HG03460 (cell line): ENCODE data around the gene CDK11A.
A peak's percentile ranks its signal among the peaks of the same experiment; 100 is the strongest.
"Not testable (repeated sequence)": the region's sequence is repeated elsewhere in the genome, so short reads cannot be mapped to it uniquely, and the experiment has no call there.

ENCODE experiments used
- ATAC-seq: cut with Tn5 transposase; IDR thresholded peaks from one replicate; pipeline ENCODE4 v1.9.1; 2021; ENCODE audit not compliant: unreplicated experiment

The CDK11A gene

DNA sequence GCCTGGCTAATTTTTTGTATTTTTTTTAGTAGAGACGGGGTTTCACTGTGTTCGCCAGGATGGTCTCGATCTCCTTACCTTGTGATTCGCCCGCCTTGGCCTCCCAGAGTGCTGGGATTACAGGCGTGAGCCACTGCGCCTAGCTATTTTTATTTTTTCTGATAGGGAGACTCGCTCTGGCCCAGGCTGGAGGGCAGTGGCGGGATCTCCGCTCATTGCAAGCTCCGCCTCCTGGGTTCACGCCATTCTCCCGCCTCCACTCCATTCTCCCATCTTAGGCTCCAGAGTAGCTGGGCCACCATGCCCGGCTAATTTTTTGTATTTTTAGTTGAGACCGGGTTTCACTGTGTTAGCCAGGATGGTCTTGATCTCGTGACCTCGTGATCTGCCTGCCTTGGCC, 1.9 kb upstream of the CDK11A start:
- not testable (repeated sequence) for ATAC-seq

GRCh38 chr1:1721201-1721600, 3.0 kb downstream of the CDK11A start:
- no peak for ATAC-seq

DNA sequence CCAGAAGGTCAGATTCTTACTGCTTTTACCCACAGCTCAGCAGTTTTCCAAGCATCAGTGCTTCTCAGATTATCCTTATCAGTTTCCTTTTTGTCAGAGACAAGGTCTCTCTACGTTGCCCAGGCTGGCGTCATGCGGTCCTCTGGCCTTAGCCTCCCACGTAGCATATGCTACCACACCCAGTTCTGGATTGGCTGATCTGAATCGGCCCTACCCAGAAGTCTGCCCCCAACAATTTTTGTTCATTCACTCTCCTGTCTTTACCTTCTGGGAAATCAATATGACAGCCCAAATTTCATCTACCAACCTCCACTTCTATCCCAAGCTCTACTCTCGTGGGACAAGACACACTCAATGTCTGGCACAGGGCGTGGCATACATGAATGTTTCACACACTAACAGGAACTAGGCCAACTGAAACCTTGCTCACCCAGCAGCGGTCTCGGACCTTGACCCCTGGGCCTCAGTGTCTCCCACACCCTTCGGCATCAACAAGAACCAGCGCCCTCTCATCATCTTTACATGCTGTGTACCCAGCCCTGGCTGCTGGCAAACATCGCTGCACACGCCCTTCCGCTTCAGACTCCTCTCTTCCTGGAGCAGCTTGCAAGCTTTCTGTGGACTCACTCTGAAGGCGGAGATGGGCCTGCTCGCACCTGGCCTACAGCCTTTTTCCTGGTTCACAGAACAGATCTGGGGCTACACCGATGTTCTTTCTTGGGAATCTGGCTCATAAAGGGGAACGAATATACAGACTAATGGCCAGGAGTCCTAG, 8.9 kb downstream of the CDK11A start:
- not testable (repeated sequence) for ATAC-seq

DNA sequence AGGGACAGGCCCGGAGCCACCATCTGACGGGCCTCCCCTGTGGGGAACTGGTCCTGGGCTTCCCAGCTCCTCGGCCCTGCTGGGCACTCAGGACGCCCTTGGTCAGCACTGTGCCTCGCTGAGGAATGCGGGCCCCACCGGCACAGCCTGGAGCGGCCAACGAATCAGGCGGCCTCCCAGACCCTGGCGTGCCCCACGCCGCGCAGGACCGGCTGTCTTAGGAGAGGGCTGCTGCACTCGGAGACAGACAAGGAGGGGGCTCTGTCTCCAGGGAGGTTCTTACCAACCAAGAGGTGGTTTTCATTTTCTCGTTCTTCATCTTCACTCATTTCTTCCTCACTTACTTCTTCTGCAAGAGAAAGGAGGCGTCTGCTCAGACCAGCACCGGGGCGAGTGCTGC, 16.3 kb downstream of the CDK11A start:
- ATAC-seq = not testable (repeated sequence)

GRCh38 chr1:1707241-1707640, 16.9 kb downstream of the CDK11A start:
- not testable (repeated sequence) for ATAC-seq

DNA sequence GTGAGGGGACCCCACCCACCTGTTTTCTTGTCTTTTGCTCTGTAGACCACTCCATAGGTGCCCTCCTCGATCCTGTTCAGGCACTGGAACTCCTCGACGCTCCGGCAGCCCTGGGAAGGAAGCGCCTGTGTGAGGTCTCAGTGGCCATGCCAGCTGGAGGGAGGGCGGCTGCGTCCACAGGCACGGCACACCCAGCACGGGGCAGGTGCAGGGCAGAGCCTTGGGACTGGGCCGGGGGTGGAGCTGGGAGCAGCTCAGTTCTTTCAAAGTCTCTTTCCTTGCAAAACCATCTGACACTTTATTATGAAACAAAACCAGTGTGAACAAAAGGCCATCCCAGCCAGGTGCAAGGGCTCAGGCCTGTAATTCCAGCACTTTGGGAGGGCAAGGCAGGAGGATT, 18.5 kb downstream of the CDK11A start:
- not testable (repeated sequence) for ATAC-seq

DNA sequence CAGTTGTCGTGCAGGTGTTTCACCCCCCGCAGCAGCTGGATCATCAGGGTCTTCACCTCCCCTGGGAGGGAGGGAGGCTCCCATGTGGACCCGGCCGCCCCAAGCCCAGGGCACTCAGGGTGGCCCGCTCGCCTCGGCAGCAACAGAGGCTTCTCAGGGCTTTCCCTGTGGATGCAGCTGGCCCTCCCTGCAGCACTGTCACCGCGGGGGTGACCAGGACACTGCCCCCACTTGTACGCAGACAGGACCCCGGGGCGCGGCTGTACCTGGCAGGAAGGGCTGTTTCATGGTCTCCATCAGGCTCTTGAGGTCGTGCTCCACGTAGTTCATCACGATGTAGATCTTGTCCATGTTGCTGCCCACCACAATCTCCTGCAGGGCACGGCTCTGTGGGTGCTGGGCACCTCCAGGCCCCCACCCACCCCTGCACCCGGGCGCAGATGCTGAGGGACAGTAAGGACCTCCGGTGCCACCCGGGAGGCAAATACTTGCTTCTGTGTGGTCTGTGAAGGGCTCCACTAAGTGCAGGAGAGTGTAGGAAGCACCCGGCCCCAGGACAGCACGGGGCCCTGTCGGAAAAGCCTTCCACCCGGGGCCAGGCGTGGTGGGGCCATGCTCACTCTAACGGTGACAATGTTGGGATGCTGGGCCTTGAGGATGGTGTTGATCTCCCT, 19.7 kb downstream of the CDK11A start:
- not testable (repeated sequence) for ATAC-seq

DNA sequence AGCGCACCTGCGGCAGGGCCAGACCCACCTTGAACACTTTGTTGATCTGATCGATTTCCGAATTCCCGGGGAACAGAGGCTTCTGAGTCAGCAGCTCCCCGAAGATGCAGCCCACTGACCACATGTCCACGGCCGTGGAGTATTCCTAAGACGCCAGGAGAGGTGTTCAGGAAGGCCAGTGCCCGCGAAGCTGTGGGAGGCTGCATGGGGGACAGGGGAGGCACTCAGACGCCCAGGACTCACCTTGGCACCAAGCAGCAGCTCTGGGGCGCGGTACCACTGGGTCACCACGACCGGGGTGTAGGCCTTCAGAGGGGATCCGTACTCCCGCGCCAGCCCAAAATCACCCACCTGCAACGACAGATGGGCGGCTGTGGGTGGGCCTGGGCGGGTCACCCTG, 20.4 kb downstream of the CDK11A start:
- ATAC-seq = no peak

- ATAC-seq = not testable (repeated sequence)
These were observed 21.7 kb downstream of the CDK11A start for GRCh38 chr1:1702506-1702905.

GRCh38 chr1:1700557-1700956, 23.6 kb downstream of the CDK11A start:
- not testable (repeated sequence) for ATAC-seq

DNA sequence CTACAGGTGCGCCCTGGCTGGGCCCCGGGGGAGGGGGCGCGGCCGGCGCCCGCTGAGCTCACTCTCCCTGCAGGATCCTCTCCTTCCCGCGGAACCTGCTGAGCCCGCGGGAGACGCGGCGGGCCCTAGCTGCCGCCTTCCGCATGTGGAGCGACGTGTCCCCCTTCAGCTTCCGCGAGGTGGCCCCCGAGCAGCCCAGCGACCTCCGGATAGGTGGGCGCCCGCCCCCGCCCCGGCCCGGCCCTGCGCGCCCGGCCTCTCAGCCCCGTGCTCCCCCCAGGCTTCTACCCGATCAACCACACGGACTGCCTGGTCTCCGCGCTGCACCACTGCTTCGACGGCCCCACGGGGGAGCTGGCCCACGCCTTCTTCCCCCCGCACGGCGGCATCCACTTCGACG, 24.1 kb downstream of the CDK11A start:
- not testable (repeated sequence) for ATAC-seq

GRCh38 chr1:1699061-1699460, 25.1 kb downstream of the CDK11A start:
- ATAC-seq = not testable (repeated sequence)

GRCh38 chr1:1697358-1698183, 26.6 kb downstream of the CDK11A start:
- not testable (repeated sequence) for ATAC-seq

DNA sequence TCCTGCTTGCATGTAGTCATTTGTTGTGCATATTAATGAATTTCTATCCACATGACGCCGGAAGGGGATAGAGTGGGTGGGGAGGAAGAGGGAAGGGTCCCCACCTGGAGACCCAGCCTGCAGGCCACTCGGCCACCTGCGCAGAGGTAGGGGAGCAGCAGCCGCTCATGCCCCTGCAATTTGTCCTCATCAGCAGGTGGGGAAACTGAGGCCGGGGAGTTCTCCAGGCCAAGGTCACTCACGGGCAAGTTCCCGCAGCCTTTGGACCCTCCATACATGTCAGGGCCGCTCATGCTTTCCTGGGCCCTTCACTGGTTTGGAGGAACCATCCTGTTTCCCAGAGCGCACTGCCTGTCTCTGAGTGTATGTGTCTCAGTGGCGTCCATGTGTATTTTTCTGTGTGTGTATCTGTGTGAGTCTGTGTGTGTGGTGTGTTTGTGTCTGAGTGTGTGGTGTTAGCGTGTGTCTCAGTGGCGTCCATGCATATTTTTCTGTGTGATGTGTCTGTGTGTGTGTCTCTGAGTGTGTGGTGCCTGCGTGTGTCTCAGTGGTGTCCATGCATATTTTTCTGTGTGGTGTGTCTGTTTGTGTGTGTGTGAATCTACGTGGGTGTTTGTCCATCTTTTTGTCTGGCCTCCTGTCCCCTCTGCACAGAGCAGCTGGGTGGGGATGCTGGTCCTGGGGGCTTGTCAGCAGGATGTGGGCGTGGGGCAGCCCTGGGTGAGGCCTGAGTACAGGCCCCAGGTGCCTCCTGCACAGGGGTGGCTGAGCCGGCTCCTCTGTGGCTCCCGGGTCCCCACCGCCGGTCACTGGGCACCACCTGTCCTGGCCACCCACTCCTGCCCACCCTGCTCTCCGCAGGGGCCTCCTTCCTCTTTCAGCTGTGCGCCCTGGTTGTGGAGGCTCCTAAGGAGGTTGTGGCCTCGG, 27.5 kb downstream of the CDK11A start:
- ATAC-seq = not testable (repeated sequence)

DNA sequence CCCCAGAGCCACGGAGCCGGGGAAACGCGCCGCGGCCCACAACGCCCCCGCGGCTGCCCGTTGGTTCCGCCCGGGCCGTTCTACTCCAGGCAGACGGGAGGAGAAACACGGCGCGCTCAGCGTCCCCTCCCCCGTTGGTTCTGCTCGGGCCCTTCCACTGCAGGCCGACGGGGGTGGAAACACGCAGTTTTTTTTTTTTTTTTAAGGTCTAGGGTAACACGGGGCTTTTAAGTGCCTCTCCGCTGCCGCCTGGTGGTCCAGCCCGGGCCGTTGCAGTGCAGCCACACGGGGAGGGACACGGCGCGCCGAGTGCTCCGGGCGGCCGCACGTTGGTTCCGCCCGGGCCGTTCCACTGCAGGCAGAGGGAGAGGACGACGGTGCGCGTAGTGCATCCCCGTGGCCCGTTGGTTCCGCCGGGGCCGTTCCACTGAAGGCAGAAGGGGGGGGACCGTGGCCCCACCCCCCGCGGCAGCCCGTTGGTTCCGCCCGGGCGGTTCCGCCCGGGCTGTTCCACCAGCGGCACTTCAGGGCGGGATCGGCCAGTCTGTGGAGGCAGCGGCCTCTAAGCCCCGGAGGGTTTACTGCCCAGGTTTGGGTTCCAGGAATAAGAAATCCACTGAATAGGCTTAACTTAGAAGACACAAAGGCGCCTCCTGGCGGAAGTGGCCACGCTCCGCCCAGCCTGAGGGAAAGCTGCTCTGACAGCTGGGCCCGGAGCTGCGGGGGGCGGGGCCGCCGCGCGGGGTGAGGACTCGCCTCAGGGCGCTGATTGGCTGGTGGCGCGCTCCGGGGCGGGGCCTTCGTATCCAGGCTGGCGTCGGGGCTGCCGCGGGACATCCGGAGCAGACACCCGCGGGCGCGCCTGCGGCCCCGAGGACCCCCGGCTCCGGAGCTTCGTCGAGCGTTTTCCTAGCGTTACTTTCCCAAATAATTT, 31.2 kb downstream of the CDK11A start, which contains the start of gene SLC35E2B:
Gene SLC35E2B (minus strand): TSS at position 82 of the 934 bp plus-strand sequence. CDS start 16,096 bp downstream, outside the sequence.
- ATAC-seq = peak; percentile 70

DNA sequence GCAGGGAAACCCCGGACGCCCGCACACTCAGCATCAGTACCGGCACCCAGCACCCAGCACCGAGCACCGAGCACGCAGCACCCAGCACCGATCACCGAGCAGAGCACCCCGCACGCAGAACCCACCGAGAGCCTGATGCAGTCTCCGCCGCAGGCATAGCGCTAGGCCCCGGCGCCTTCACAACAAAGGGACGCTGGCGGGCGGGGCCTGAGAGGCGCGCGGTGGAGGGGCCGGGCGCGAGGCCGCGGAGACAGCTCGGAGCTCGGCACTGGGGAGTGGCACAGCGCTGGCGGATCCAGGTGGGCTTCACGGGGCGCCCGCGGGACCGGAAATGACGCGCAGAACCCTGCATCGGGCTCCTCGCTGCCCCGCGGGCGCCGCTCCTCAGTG, 31.8 kb downstream of the CDK11A start:
- peak; percentile 41 for ATAC-seq

DNA sequence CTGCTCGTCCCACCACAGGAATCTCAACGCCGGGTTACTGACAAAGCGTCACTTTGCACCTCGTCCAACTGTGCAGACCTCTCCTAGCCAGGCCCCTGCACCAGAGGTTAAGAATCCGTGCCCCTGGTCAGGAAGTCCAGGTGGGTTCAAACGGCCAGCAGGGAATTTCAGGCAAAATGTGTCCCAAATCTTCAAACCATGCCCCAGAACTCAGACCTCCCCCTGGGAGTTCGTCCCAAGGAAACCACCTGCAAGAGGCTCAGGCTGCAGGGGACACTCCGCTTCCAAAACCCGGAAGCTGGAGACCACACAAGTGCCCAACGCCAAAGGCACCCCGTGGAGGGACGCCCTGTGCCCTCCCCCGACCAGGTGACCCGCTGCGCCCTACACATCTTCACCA, 32.7 kb downstream of the CDK11A start:
- not testable (repeated sequence) for ATAC-seq

DNA sequence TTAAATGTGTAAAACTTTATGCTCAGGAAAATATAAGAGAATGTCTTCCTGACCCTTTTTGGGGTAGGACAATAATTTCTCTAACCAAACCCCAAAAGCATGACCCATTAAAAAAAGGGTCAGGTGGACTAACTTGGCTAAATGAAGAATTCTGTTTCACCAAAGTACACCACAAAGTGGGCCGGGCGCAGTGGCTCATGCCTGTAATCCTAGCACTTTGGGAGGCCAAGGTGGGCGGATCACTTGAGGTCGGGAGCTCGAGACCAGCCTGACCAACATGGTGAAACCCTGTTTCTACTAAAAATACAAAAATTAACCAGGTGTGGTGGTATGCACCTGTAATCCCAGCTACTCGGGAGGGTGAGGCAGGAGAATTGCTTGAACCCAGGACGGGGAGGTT, 34.6 kb downstream of the CDK11A start:
- not testable (repeated sequence) for ATAC-seq

DNA sequence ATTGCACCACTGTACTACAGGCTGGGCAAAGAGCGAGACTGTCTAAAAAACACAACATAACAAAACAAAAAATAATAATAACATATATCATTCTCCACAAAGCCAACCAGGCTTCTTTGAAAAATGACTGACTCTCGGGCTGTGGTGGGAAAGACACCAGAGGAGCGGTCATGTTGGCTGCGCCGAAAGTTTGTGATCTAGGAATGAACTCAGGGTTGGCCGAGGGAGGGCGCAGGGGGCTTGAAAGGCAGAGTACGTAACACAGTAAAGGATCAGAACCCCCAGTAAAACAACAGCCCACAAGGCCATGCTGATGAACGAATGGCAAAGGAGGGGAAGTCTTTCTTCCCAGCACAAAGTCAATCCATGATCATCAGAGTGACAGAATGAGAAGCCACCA, 36.3 kb downstream of the CDK11A start:
- ATAC-seq = no peak
